SK-N-SH treated with all-trans-retinoic acid at 6 μM for 48 hours (cell line): ENCODE results near the gene GTF2E1.

ENCODE experiments used
- ARNTL ChIP-seq: fragments of 450-650 bp; formaldehyde crosslinking; IDR thresholded peaks from 2 replicates; pipeline ENCODE4 v1.5.0; 2020; ENCODE audit warnings: low read depth, mild to moderate bottlenecking, moderate library complexity, borderline replicate concordance
- BACH2 ChIP-seq: fragments of 250-450 bp; sonication (Bioruptor Pico); IDR thresholded peaks from 2 replicates; pipeline ENCODE4 v1.9.0; 2021; ENCODE audit warnings: mild to moderate bottlenecking, borderline replicate concordance
- ISL1 ChIP-seq: fragments of 250-450 bp; sonication (Bioruptor Pico); IDR thresholded peaks from 2 replicates; pipeline ENCODE4 v2.1.2; 2022; ENCODE audit warnings: mild to moderate bottlenecking, moderate library complexity
- TOX ChIP-seq: fragments of 250-450 bp; sonication (Bioruptor Pico); IDR thresholded peaks from 2 replicates; pipeline ENCODE4 v1.8.0; 2021; ENCODE audit warnings: mild to moderate bottlenecking, moderate library complexity, borderline replicate concordance
- ZC3H10 ChIP-seq: fragments of 250-450 bp; sonication (Bioruptor Pico); IDR thresholded peaks from 2 replicates; pipeline ENCODE4 v1.5.1; 2021; ENCODE audit warnings: mild to moderate bottlenecking, moderate library complexity
- ZNF70 ChIP-seq: fragments of 450-650 bp; formaldehyde crosslinking; IDR thresholded peaks from 2 replicates; pipeline ENCODE4 v1.5.0; 2020; ENCODE audit warnings: mild to moderate bottlenecking, moderate library complexity
- TF ChIP-seq, protein P1 (sequence below): fragments of 250-450 bp; sonication (Bioruptor Pico); IDR thresholded peaks from 2 replicates; pipeline ENCODE4 v1.8.0; 2020; ENCODE audit warnings: mild to moderate bottlenecking, moderate library complexity, borderline replicate concordance

DNA sequence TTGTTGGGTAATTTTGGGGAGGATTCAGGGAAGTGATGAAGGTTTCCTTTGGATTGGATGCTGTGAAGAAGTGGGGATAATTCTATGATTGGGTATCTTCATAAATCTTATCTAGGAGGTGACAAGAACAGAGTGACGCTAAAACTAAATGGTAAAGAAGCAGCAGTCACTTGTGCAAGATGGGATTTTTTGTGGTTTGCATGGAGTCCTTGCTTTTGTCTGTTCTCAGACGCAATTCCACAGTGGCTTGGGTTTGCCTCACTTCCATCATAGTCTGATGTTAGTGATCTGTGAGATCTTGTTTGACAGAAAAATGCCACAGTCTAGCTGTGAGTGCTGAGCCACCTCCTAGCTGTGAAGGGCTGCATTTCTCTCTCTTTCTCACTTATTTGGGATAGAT, 26.9 kb downstream of the GTF2E1 start:
- TF ChIP-seq ZNF70 (CRISPR knock-in tag) = no peak
- TF ChIP-seq ISL1 = no peak
- no peak for TF ChIP-seq ARNTL (CRISPR knock-in tag)
- no peak for TF ChIP-seq ZC3H10 (CRISPR knock-in tag)
- TF ChIP-seq BACH2 = no peak
- TF ChIP-seq, protein P1, sequence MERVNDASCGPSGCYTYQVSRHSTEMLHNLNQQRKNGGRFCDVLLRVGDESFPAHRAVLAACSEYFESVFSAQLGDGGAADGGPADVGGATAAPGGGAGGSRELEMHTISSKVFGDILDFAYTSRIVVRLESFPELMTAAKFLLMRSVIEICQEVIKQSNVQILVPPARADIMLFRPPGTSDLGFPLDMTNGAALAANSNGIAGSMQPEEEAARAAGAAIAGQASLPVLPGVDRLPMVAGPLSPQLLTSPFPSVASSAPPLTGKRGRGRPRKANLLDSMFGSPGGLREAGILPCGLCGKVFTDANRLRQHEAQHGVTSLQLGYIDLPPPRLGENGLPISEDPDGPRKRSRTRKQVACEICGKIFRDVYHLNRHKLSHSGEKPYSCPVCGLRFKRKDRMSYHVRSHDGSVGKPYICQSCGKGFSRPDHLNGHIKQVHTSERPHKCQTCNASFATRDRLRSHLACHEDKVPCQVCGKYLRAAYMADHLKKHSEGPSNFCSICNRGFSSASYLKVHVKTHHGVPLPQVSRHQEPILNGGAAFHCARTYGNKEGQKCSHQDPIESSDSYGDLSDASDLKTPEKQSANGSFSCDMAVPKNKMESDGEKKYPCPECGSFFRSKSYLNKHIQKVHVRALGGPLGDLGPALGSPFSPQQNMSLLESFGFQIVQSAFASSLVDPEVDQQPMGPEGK = no peak
- no peak for TF ChIP-seq TOX (CRISPR knock-in tag)
